Measurements from ENCODE around the gene PNPLA3.
A peak's percentile ranks its signal among the peaks of the same experiment; 100 is the strongest.

PNPLA3 gene

DNA sequence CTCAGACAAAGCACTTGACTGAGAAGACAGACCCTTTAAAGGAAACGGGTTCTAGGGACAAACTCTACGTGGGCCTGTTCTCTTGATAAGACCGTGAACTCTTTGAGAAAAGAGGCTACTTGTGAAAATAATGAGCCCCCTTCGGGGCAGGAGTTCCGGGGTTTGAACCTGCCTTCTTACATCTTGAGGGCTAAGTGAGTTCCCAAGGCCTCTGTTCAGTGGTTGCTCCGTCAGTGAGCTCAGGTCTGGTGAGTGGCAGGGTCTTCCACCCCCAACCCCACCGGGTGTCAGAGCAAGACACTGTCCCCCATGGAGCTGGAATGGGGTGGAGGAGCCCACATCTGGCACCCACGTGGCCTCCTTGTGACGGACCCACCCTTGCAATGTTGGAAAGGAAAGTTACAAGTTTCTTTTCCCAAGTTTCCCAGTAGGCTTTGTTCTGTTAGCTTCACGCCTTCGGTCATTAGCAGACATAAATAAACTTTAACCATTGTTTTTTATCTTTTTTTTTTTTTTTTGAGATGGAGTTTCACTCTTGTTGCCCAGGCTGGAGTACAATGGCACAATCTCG is 25.3 kb downstream of the PNPLA3 start:
- TF ChIP-seq, protein P1, sequence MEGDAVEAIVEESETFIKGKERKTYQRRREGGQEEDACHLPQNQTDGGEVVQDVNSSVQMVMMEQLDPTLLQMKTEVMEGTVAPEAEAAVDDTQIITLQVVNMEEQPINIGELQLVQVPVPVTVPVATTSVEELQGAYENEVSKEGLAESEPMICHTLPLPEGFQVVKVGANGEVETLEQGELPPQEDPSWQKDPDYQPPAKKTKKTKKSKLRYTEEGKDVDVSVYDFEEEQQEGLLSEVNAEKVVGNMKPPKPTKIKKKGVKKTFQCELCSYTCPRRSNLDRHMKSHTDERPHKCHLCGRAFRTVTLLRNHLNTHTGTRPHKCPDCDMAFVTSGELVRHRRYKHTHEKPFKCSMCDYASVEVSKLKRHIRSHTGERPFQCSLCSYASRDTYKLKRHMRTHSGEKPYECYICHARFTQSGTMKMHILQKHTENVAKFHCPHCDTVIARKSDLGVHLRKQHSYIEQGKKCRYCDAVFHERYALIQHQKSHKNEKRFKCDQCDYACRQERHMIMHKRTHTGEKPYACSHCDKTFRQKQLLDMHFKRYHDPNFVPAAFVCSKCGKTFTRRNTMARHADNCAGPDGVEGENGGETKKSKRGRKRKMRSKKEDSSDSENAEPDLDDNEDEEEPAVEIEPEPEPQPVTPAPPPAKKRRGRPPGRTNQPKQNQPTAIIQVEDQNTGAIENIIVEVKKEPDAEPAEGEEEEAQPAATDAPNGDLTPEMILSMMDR (IDR thresholded peaks at IDR 0.05; ENCODE audit: low read depth, low read length) = no peak
- TF ChIP-seq MYC (IDR thresholded peaks at IDR 0.05; ENCODE audit: low read depth, low read length) (no peak), POLR2A (IDR thresholded peaks at IDR 0.05; ENCODE audit: extremely low read depth, insufficient read length) (no peak)
- TF ChIP-seq, protein P2, sequence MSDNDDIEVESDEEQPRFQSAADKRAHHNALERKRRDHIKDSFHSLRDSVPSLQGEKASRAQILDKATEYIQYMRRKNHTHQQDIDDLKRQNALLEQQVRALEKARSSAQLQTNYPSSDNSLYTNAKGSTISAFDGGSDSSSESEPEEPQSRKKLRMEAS (IDR thresholded peaks at IDR 0.05; ENCODE audit: low read depth, low read length) = no peak
- DNase-seq (ENCODE audit: low read depth) = no peak
- no peak overlapping the region for H3K4me3 ChIP-seq (ENCODE audit: low read depth, low read length)

- TF ChIP-seq MYC (IDR thresholded peaks at IDR 0.05; ENCODE audit: low read depth, low read length) (no peak), POLR2A (IDR thresholded peaks at IDR 0.05; ENCODE audit: extremely low read depth, insufficient read length) (no peak)
- TF ChIP-seq, protein P1 (IDR thresholded peaks at IDR 0.05; ENCODE audit: low read depth, low read length) = no peak
- TF ChIP-seq, protein P2 (IDR thresholded peaks at IDR 0.05; ENCODE audit: low read depth, low read length) = no peak
- no peak for DNase-seq (ENCODE audit: low read depth)
- no peak overlapping the region for H3K4me3 ChIP-seq (ENCODE audit: low read depth, low read length)
Measured at GRCh38 chr22:43951391-43951790, 27.8 kb downstream of the PNPLA3 start.

DNA sequence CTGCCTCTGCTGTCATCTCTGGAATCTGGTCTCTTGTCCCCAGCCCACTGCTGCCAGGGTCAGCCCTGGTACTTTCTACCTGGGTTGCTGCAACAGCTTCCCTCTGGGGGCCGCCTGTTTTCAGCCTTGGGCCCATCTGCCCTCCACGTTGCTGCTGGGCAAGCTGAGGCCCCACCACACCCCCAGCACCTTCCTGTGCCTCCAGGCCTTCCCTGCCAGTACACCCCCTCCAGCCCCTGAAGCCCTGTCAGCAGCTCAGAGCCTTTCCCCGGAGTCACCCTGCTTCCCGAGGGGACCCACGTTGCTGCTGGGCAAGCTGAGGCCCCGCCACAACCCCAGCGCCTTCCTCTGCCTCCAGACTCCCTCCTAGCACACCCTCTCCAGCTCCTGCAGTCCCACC is 28.4 kb downstream of the PNPLA3 start:
- TF ChIP-seq, protein P2 (IDR thresholded peaks at IDR 0.05; ENCODE audit: low read depth, low read length) = no peak
- TF ChIP-seq POLR2A (IDR thresholded peaks at IDR 0.05; ENCODE audit: extremely low read depth, insufficient read length) (no peak), MYC (IDR thresholded peaks at IDR 0.05; ENCODE audit: low read depth, low read length) (no peak)
- TF ChIP-seq, protein P1 (IDR thresholded peaks at IDR 0.05; ENCODE audit: low read depth, low read length) = no peak
- H3K4me3 ChIP-seq (ENCODE audit: low read depth, low read length) = no peak overlapping the region
- DNase-seq (ENCODE audit: low read depth) = no peak

DNA sequence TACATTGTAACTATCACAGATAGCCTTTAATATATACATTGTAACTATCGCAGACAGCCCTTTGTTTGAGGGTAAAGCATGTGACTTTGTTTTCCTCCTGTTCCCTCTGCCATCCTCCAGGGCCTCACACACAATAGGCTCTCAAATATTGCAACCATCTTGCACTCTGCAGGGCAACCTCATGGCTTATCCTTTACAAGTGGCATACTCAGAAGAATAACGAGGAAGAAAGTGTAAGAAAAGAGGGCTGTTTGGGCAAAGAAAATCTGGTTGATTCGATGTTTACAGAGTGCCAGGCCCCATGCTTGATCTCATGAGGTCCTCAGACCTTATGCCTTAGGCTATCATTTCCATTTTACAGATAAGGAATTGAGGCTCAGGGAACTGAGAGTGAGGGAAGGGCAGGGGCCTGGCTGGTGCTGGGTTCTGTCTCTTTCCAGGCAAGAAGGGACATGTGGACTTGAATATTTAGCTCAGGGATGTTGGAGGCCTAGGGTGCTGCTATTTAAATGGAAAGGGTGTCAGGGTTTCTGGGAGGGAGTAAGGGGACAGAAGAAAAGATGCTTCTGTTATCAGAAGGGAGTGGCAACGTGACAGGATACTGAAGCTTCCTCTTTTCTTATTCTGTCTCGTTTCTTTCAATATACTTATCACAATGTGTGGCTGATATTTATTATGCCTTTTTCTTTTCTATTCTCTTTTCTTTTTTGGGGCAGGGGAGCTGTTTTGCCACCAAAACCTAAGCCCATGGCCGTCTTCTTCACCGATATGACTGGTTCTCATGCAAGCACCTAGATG is 30.6 kb downstream of the PNPLA3 start:
- TF ChIP-seq, protein P2 (IDR thresholded peaks at IDR 0.05; ENCODE audit: low read depth, low read length) = no peak
- no peak for TF ChIP-seq MYC (IDR thresholded peaks at IDR 0.05; ENCODE audit: low read depth, low read length)
- peak; percentile 42 for DNase-seq (ENCODE audit: low read depth)
- peak overlapping the region; percentile 99 for H3K4me3 ChIP-seq (ENCODE audit: low read depth, low read length)

- DNase-seq (ENCODE audit: low read depth) = peak; percentile 95
- TF ChIP-seq, protein P1 (IDR thresholded peaks at IDR 0.05; ENCODE audit: low read depth, low read length) = no peak
- TF ChIP-seq, protein P2 (IDR thresholded peaks at IDR 0.05; ENCODE audit: low read depth, low read length) = peak; percentile 67
- TF ChIP-seq POLR2A (IDR thresholded peaks at IDR 0.05; ENCODE audit: extremely low read depth, insufficient read length) (peak; percentile 85), MYC (IDR thresholded peaks at IDR 0.05; ENCODE audit: low read depth, low read length) (peak; percentile 71; the same call in 1 of the 2 replicates)
- peak within 1 kb of the TSS; percentile 99 for H3K4me3 ChIP-seq (ENCODE audit: low read depth, low read length)
Measured at GRCh38 chr22:43955040-43955882, 31.7 kb downstream of the PNPLA3 start, which contains the start of gene SAMM50. TSS of gene SAMM50 (plus strand) at chr22:43955442. CDS start at chr22:43955578, 136 bp downstream.
